G401.6 (cell line): ENCODE measurements around the gene CBLN3.
"Not testable (repeated sequence)": the region's sequence is repeated elsewhere in the genome, so short reads cannot be mapped to it uniquely, and the experiment has no call there.

Experiments used
- FAIRE-seq: peaks from 2 replicates; lab custom pipeline; 2012; peaks lifted over from hg19 to GRCh38; lab: Jason Lieb, UNC

The CBLN3 gene

GRCh38 chr14:24401810-24402702 lies 27.4 kb downstream of the CBLN3 start:
- no peak for FAIRE-seq

GRCh38 chr14:24399999-24400718 lies 29.3 kb downstream of the CBLN3 start:
- FAIRE-seq, result no peak

GRCh38 chr14:24399447-24399822 lies 30.0 kb downstream of the CBLN3 start:
- no peak for FAIRE-seq

GRCh38 chr14:24398653-24399446 lies 30.6 kb downstream of the CBLN3 start, which contains the start of gene NYNRIN:
TSS of gene NYNRIN (plus strand) at chr14:24399003. CDS start at chr14:24399247, 244 bp downstream.
- no peak for FAIRE-seq

- FAIRE-seq, result no peak
Measured at GRCh38 chr14:24398293-24398652, 31.2 kb downstream of the CBLN3 start.

- FAIRE-seq, result no peak
Measured at GRCh38 chr14:24397639-24398292, 31.7 kb downstream of the CBLN3 start.

- FAIRE-seq, result no peak
Measured at GRCh38 chr14:24395609-24396582, 33.6 kb downstream of the CBLN3 start.

GRCh38 chr14:24394275-24394674 lies 35.2 kb downstream of the CBLN3 start:
- no peak for FAIRE-seq

GRCh38 chr14:24392325-24393091 lies 37.0 kb downstream of the CBLN3 start:
- FAIRE-seq, result no peak

- FAIRE-seq, result no peak
Measured at GRCh38 chr14:24390701-24391468, 38.6 kb downstream of the CBLN3 start.

GRCh38 chr14:24389226-24389848 lies 40.1 kb downstream of the CBLN3 start:
- no peak for FAIRE-seq

GRCh38 chr14:24388474-24389179 lies 40.8 kb downstream of the CBLN3 start:
- no peak for FAIRE-seq

- FAIRE-seq, result not testable (repeated sequence)
Measured at GRCh38 chr14:24387579-24387978, 41.9 kb downstream of the CBLN3 start.

GRCh38 chr14:24387009-24387345 lies 42.5 kb downstream of the CBLN3 start:
- no peak for FAIRE-seq

GRCh38 chr14:24385524-24385923 lies 43.9 kb downstream of the CBLN3 start:
- FAIRE-seq, result no peak

GRCh38 chr14:24384169-24384568 lies 45.3 kb downstream of the CBLN3 start:
- no peak for FAIRE-seq

- FAIRE-seq, result no peak
Measured at GRCh38 chr14:24382064-24382371, 47.5 kb downstream of the CBLN3 start.

GRCh38 chr14:24381363-24382063 lies 48.0 kb downstream of the CBLN3 start:
- no peak for FAIRE-seq
